Ectodermal cell (in vitro differentiated cells): Measurements from ENCODE around the gene DBT.
A peak's percentile ranks its signal among the peaks of the same experiment; 100 is the strongest.
"Not testable (repeated sequence)": the region's sequence is repeated elsewhere in the genome, so short reads cannot be mapped to it uniquely, and the experiment has no call there.

ENCODE experiments used
- H3K27ac ChIP-seq: 2 replicates; pipeline ENCODE4 v1.7.0; 2013; ENCODE audit warnings: mild to moderate bottlenecking, low read depth, low read length; ENCODE audit not compliant: insufficient read depth, poor library complexity, severe bottlenecking
- H3K27me3 ChIP-seq: 2 replicates; pipeline ENCODE4 v1.7.0; 2013; ENCODE audit warnings: mild to moderate bottlenecking, low read length; ENCODE audit not compliant: insufficient read depth, control insufficient read depth, poor library complexity, severe bottlenecking
- H3K36me3 ChIP-seq: one replicate; pipeline ENCODE4 v1.7.0; 2013; ENCODE audit warnings: low read length; ENCODE audit not compliant: control insufficient read depth, insufficient read depth
- H3K4me1 ChIP-seq: one replicate; pipeline ENCODE4 v1.7.0; 2013; ENCODE audit warnings: low read length; ENCODE audit not compliant: control insufficient read depth, insufficient read depth
- H3K4me3 ChIP-seq: 2 replicates; pipeline ENCODE4 v1.7.0; 2013; ENCODE audit warnings: low read depth, low read length, control low read depth; ENCODE audit not compliant: insufficient read depth
- H3K9me3 ChIP-seq: 2 replicates; pipeline ENCODE4 v1.7.0; 2013; ENCODE audit warnings: mild to moderate bottlenecking, low read length, moderate library complexity; ENCODE audit not compliant: control insufficient read depth
- WGBS, 2 experiments: methylation state at CpG; one replicate each; pipeline ENCODE4 v1.1.7; 2013; ENCODE audit warnings: missing lambda C conversion rate in 2 of 2; 5-methylcytosine and 5-hydroxymethylcytosine counted together

Gene DBT

DNA sequence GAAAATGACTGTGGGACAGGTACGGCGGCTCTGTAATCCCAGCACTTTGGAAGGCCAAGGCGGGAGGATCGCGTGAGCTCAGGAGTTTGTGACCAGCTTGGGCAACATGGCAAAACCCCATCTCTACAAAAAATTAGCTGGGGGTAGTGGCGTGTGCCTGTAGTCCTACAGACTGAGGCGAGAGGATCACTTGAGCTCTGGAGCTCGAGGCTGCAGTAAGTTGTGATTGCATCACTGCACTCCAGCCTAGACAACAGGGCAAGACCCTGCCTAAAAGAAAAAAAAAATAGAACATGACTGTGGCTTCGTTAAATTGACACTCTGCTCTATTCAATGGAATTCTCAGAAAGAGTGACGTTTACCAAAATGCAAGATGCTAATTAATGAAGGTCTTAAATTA, 3.9 kb upstream of the DBT start:
- no peak overlapping the region for H3K4me3 ChIP-seq
- 66 to 70% methylated on average over 10 of the region's 10 CpGs for WGBS, 2 experiments
- no peaks in the 10 kb centered on the region for H3K27me3 ChIP-seq
- H3K36me3 ChIP-seq: no peaks in the 10 kb centered on the region
- peaks cover 5% of the 10 kb centered on the region for H3K4me1 ChIP-seq
- H3K9me3 ChIP-seq: no peaks in the 10 kb centered on the region
- no peak overlapping the region for H3K27ac ChIP-seq

DNA sequence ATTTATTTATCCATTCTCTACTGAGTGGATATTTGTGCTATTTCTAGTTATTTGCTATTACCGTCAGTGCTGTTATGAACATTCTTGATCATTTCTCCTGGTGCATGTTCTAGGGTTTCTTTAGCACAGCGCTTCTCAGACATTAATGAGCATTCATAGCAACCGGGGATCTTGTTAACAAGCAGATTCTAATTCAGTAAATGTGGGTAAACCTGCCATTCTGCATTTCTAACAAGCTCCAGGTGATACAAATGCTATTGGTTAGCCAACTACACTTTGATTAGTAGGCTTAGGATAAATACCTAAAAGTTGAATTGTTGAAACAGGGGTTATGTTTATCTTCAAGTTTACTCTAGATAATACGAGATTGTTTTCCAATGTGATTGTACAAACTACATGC, 3.3 kb upstream of the DBT start:
- H3K9me3 ChIP-seq: no peaks in the 10 kb centered on the region
- no peaks in the 10 kb centered on the region for H3K27me3 ChIP-seq
- no peak overlapping the region for H3K4me3 ChIP-seq
- H3K27ac ChIP-seq: no peak overlapping the region
- 94 to 97% methylated on average over 4 of the region's 4 CpGs for WGBS, 2 experiments
- no peaks in the 10 kb centered on the region for H3K36me3 ChIP-seq
- peaks cover 5% of the 10 kb centered on the region for H3K4me1 ChIP-seq

DNA sequence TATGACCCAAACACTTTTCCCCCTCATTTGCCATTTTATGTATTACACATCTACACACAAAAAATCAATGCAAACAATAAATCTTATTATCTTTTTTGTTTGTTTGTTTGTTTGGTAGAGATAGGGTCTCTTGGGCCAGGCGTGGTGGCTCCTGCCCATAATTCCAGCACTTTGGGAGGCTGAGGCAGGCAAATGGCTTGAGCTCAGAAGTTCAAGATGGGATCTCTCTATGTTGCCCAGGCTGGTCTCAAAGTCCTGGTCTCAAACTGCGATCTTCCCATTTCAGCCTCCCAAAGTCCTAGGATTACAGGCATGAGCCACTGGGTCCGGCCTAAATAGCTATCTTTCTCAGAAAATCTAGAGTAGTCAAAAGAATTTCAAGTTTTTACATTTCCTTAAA, 1.2 kb upstream of the DBT start:
- no peaks in the 10 kb centered on the region for H3K27me3 ChIP-seq
- H3K27ac ChIP-seq: no peak overlapping the region
- no peak overlapping the region for H3K4me3 ChIP-seq
- H3K36me3 ChIP-seq: no peaks in the 10 kb centered on the region
- WGBS, 2 experiments: 91 to 93% methylated on average over 3 of the region's 3 CpGs
- H3K4me1 ChIP-seq: peaks cover 5% of the 10 kb centered on the region
- no peaks in the 10 kb centered on the region for H3K9me3 ChIP-seq

DNA sequence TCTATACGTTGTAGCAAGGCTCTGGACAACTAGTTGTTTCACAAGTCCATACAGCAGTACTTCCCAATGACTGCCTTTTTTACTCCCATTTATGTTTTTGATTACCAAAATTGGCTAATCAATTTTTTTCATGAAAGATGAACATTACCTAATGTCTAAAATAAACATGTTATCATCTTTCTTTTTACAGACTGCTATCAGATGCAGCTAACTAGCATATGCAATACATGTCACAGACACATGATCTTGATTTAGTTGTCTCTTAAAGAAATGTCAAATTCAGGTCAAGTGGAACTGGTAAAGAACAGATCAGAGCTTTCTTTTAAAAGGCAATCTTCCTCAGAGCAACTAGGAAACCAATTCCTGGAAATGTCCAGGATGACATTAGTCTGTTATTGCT, 630 bp upstream of the DBT start:
- Histone ChIP-seq H3K9me3 (no peaks in the 10 kb centered on the region), H3K4me3 (peak overlapping the region; percentile 82), H3K36me3 (no peaks in the 10 kb centered on the region), H3K27ac (no peak overlapping the region), H3K27me3 (no peaks in the 10 kb centered on the region), H3K4me1 (peaks cover 5% of the 10 kb centered on the region)
- WGBS, 2 experiments: 0 to 5% methylated on average over 1 of the region's 1 CpG

DNA sequence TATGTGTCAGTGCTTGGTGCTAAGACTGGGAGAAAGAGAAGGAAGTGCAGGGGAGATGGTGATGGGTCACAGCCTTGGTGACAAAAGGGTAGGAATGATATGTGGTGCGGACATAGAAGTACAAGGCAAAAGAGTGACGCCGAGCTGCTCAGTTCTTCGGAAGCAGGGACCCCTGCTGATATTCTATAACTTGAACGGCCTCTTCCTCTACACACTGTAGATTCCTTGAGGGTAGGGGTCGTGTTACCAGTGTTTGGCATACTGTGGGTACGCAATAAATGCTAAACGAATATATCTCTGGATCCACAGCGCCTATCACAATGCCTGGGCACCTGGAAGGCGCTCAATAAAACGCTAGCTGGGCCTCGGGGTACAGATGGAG, 488 bp downstream of the DBT start:
- H3K36me3 ChIP-seq: no peaks in the 10 kb centered on the region
- H3K27me3 ChIP-seq: no peaks in the 10 kb centered on the region
- WGBS, 2 experiments: 2% methylated on average over 12 of the region's 12 CpGs
- H3K9me3 ChIP-seq: no peaks in the 10 kb centered on the region
- H3K4me1 ChIP-seq: peaks cover 5% of the 10 kb centered on the region
- peak overlapping the region; percentile 65 for H3K27ac ChIP-seq
- peak overlapping the region; percentile 82 for H3K4me3 ChIP-seq

DNA sequence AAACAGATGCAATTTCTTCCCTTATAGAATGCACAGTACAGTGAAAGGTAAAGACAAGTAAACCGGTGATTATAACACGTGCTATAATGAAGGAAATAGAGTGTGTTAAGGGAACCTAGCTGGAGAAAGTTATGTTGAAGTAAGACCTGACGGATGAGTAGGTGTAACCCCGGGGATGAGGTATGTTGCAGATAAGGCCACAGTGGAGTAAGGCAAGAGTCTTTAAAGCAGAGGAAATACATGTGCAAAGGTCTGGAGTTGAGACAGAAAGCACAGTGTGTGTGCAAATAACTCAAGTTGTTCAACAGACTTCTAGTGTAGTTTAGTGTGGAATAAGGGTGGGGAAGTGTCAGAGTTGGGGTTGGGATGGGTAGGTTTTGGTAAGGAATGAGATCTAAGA, 2.9 kb downstream of the DBT start:
- H3K9me3 ChIP-seq: no peaks in the 10 kb centered on the region
- H3K4me3 ChIP-seq: no peak overlapping the region
- 90 to 93% methylated on average over 4 of the region's 4 CpGs for WGBS, 2 experiments
- H3K27me3 ChIP-seq: no peaks in the 10 kb centered on the region
- no peak overlapping the region for H3K27ac ChIP-seq
- no peaks in the 10 kb centered on the region for H3K36me3 ChIP-seq
- peaks cover 5% of the 10 kb centered on the region for H3K4me1 ChIP-seq

DNA sequence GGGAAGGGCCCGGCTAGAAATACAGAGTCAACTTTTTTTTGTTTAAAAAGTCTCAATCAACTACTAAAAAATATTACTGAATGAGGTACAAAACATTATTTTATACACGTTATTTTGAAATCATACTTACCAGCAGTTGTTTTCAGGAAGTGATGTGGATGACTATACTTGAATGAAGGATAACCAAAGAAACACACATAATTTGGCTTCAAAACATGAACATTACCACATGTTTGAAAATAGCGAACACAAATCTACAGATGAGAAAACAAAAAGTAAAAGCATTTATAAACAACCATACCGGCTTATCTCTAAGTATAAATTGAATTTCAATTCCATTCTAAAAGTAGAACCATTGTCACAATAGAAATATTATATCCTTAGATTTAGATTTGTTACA, 9.0 kb downstream of the DBT start:
- Histone ChIP-seq H3K4me3 (no peak overlapping the region), H3K27me3 (no peaks in the 10 kb centered on the region), H3K27ac (no peak overlapping the region), H3K9me3 (no peaks in the 10 kb centered on the region), H3K36me3 (peaks cover 7% of the 10 kb centered on the region), H3K4me1 (no peaks in the 10 kb centered on the region)
- WGBS, 2 experiments: 90 to 99% methylated on average over 2 to 3 of the region's 4 CpGs

DNA sequence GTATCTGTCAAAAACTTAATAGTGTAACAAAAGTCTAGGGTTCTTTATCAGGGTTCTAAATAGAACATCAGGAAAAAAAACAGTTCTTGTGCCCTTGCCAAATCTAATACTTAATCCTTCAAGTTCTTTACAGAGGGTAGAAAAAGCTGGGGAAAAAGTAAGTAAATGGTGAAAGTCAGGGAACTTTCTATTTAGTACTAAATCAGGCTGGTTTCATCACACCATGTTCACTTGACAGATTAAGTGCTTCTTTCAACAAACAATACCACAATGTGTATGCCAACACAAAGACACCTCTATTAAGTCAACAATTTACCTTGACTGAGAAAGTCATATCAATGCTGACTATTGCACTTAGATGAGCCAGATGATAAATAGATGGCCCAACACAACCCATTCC, 9.7 kb downstream of the DBT start:
- H3K27ac ChIP-seq: no peak overlapping the region
- H3K9me3 ChIP-seq: no peaks in the 10 kb centered on the region
- H3K4me1 ChIP-seq: no peaks in the 10 kb centered on the region
- no peaks in the 10 kb centered on the region for H3K27me3 ChIP-seq
- peaks cover 7% of the 10 kb centered on the region for H3K36me3 ChIP-seq
- H3K4me3 ChIP-seq: no peak overlapping the region

DNA sequence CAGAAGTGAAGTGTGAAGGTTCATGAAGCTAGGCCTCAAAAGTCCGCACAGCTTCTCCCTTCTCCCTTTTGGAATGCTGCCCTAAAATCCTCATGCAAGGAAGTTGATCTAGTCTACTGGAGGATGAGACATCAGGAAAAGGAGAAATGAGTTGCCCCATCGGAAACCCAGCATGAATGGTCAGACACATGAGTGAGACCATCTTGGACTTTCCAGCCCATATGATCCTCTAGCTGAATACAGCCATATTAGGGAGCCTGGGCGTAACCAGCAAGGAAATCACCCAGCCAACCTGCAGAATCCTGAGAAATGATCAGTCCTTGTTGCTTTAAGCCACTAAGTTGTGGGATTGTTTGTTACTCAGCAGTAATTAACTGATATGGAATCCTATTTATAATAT, 12.5 kb downstream of the DBT start:
- H3K9me3 ChIP-seq: no peaks in the 10 kb centered on the region
- peaks cover 10% of the 10 kb centered on the region for H3K36me3 ChIP-seq
- H3K4me1 ChIP-seq: no peaks in the 10 kb centered on the region
- 91 to 97% methylated on average over 3 of the region's 3 CpGs for WGBS, 2 experiments
- H3K27me3 ChIP-seq: no peaks in the 10 kb centered on the region
- no peak overlapping the region for H3K4me3 ChIP-seq
- no peak overlapping the region for H3K27ac ChIP-seq

DNA sequence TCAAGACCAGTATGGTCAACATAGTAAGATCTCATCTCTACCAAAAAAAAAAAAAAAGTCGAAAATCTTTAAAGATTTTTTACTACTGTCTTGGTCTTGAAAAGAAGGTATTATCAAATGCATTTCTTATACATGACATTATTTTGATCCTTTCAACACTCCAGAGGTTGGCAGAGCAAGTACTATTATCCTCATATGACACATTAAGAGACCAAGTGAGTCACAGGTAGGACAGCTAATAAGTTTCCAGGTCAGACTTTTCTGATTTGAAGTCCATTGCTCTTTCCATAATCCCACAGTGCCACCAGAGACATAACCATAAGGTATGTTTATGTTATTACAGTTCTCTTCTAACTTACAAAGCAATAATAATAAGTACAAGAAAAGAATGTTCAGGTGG, 15.2 kb downstream of the DBT start:
- Histone ChIP-seq H3K4me1 (no peaks in the 10 kb centered on the region), H3K36me3 (peaks cover 10% of the 10 kb centered on the region), H3K4me3 (no peak overlapping the region), H3K27ac (no peak overlapping the region), H3K9me3 (no peaks in the 10 kb centered on the region), H3K27me3 (no peaks in the 10 kb centered on the region)
- no CpG with 5 or more reads among the region's 1 CpG for WGBS, 2 experiments

DNA sequence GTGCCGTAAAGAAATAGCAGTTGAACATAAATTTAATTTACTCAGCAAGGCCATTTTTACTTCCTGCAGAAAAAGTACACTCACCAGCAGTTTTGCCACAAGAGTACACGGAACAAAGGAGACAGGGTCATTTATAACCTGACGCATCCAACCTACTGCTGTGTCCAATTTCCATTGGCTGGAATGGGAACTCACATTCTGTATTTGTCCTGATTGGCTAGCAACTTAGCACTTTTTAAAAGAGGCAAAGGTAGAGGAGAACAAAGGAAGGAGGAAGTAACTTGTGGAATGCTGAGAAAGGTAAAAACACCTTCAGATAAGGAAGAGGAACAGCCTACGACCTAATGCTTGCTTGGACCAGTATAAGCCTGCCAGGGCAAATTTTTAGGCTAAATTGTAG, 16.1 kb downstream of the DBT start:
- not testable (repeated sequence) for H3K4me3 ChIP-seq, H3K9me3 ChIP-seq, H3K4me1 ChIP-seq, H3K27me3 ChIP-seq, H3K27ac ChIP-seq
- 90 to 96% methylated on average over 4 of the region's 4 CpGs for WGBS, 2 experiments
- peaks cover 10% of the 10 kb centered on the region for H3K36me3 ChIP-seq
